Left lung (tissue), 10 donors: ENCODE data around the gene MTRFR. TPM values are rescaled to one million over a fixed set of nuclear protein-coding genes. Genes with fewer than 3 reads are reported as not detected.

Experiments used
- ATAC-seq: fragments of 200-7000 bp; cut with Tn5 transposase; one replicate; pipeline ENCODE4 v1.9.1; 2020; ENCODE audit warnings: moderate library complexity
- DNase-seq, 4 donors: peaks; one replicate each; pipeline ENCODE4 v3.0.0-alpha.2; 2013 to 2020
- H3K27ac ChIP-seq, 2 donors: fragments of 200-600 bp; sonication (generic) in 1 of 2; one replicate each; pipeline versions ENCODE4 v1.5.0 to v1.8.0; 2020 to 2021
- H3K27me3 ChIP-seq, 2 donors: fragments of 200-600 bp; sonication (generic) in 1 of 2; one replicate each; pipeline versions ENCODE4 v1.5.0 to v1.8.0; 2020 to 2021
- H3K36me3 ChIP-seq, 2 donors: fragments of 200-600 bp; sonication (generic) in 1 of 2; one replicate each; pipeline versions ENCODE4 v1.5.0 to v1.8.0; 2020 to 2021
- H3K4me1 ChIP-seq, 2 donors: fragments of 200-600 bp; one replicate each; pipeline ENCODE4 v1.8.0; 2021
- H3K4me3 ChIP-seq, 2 donors: fragments of 200-600 bp; sonication (generic) in 1 of 2; one replicate each; pipeline versions ENCODE4 v1.5.0 to v1.8.0; 2020 to 2021; ENCODE audit warnings: mild to moderate bottlenecking in 1 of 2
- H3K9me3 ChIP-seq, 2 donors: fragments of 200-600 bp; sonication (generic) in 1 of 2; one replicate each; pipeline versions ENCODE4 v1.5.0 to v1.8.0; 2020 to 2021
- CTCF ChIP-seq, 2 donors: fragments of 200-600 bp; sonication (generic) in 1 of 2; IDR thresholded peaks; one replicate each; pipeline versions ENCODE4 v1.5.0 to v1.8.0; 2021; ENCODE audit warnings: antibody characterized with exemption in 2 of 2
- intact Hi-C, 2 donors: fragments of 100-400 bp; cut with DNase I; formaldehyde crosslinking; loops; one replicate each; pipeline versions ENCODE4 v1.11.2 to v1.14.2; 2022
- polyA plus RNA-seq, 6 donors: library from polyadenylated mRNA; unstranded; fragments of 120-200 nt; gene quantifications; one replicate each; pipeline ENCODE4 v1.2.1, GENCODE V29; 2013; ENCODE audit not compliant: insufficient read length in 6 of 6
- total RNA-seq, 2 donors: library from RNA; stranded (reverse); fragmentation: NEBNext Ultra II Directional; extraction: Animal tissue kit (Norgen Biotek cat#: 25700); gene quantifications; one replicate each; pipeline ENCODE4 v1.2.1, GENCODE V29; 2021
- donor health status: DM: no; HTN: yes; CAD: no.
- donor health status: DM: no; HTN: no; CAD: no.

The MTRFR gene
- total and polyA plus RNA-seq, 8 donors: 13.2 to 28.5 (median 25.9) TPM

DNA sequence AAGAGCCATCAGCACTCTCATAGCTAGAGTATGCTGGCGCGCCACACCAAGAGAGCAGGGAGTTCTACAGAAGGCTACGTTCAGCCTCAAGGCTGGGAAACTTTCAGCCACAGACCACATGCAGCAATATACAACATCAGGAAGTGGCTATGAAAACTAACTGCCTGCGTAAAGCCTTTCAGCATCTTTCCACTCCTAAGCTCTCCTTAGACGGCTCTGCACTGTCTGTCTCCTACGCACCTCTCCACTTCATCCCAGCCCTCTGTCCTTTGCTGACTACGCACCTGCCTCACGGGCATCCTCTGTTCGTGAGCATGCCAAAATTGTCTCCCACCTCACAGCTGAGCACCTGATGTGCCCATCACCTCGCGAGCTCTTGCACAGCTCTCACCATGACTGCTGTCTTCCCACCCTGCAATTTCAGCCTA, 10.0 kb upstream of the MTRFR start:
- H3K4me3 ChIP-seq: no peak overlapping the region
- no peak overlapping the region for H3K27ac ChIP-seq
- peaks cover 0 to 29% of the 10 kb centered on the region in 2 donors for H3K36me3 ChIP-seq
- no peak for TF ChIP-seq CTCF (IDR thresholded peaks at IDR 0.05)
- H3K27me3 ChIP-seq: no peaks in the 10 kb centered on the region
- DNase-seq: no peak
- intact Hi-C loops: no loop called here
- H3K9me3 ChIP-seq: no peaks in the 10 kb centered on the region
- peaks cover 0 to under 1% of the 10 kb centered on the region in 2 donors for H3K4me1 ChIP-seq
- no peak for ATAC-seq

DNA sequence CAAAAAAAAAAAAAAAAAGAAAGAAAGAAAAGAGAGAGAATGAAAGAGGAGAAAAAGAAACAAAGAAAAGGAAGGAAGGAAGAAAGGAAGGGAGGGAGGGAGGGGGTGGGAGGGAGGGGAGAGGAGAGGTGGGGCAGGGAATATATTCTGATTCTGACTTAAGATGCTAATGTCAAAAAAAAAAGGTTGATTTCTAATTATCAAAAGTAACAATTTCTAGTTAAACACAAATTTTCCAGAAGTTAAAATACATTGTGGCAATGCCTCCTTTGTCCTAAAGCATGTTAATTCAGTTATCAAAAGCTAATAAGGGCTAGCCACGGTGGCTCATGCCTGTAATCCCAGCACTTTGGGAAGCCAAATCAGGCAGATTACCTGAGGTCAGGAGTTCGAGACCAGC, 7.8 kb upstream of the MTRFR start:
- Histone ChIP-seq H3K36me3 (peaks cover 0 to 20% of the 10 kb centered on the region in 2 donors), H3K4me3 (no peak overlapping the region), H3K27ac (no peak overlapping the region), H3K9me3 (no peaks in the 10 kb centered on the region), H3K27me3 (no peaks in the 10 kb centered on the region), H3K4me1 (peaks cover 0 to 22% of the 10 kb centered on the region in 2 donors)
- intact Hi-C loops: no loop called here
- ATAC-seq (no peak), DNase-seq (no peak)
- TF ChIP-seq CTCF (IDR thresholded peaks at IDR 0.05): no peak

DNA sequence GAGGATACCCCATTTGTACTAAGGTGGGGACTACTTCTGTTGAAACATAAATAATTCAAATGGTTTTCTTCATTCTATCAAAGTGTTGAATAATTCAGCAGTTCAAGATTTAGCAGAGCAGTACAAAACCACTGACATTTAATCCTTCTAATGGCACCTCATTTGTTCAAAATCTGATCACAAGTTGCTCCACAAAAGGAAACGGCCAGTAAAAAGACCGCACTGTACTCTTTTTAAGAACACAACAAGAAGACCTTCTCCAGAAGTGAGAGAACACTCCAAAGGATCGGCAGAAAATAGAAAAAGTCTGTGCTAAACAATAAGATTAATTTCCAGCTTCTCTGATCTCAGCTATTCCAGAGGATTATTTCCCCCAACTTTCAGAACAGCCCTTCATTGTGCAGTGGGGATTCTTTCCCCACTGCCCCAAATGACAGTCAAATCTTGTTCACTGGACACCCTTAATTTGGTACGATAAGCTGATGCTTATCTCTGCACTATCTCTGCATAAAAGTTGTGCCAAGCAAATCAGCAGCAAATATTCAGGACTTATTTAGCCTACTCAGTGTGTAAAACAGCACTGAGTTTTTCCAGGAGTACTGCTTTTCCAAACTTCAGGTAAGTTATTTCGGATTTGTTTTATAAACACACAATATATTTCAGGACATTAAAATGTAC, 5.5 kb upstream of the MTRFR start:
- no peak for ATAC-seq
- no peaks in the 10 kb centered on the region for H3K9me3 ChIP-seq
- H3K27me3 ChIP-seq: no peaks in the 10 kb centered on the region
- no peak for DNase-seq
- no peak overlapping the region for H3K4me3 ChIP-seq
- H3K4me1 ChIP-seq: peaks cover 8 to 38% of the 10 kb centered on the region in 2 donors
- H3K36me3 ChIP-seq: peaks cover 0 to under 1% of the 10 kb centered on the region in 2 donors
- H3K27ac ChIP-seq: no peak overlapping the region
- intact Hi-C loops: no loop called here
- TF ChIP-seq CTCF (IDR thresholded peaks at IDR 0.05): no peak

GRCh38 chr12:123229051-123229450, 4.2 kb upstream of the MTRFR start:
- no peaks in the 10 kb centered on the region for H3K27me3 ChIP-seq
- H3K4me1 ChIP-seq: peaks cover 11 to 42% of the 10 kb centered on the region in 2 donors
- peak overlapping the region in 1 of 2 donors; percentile 59 for H3K27ac ChIP-seq
- H3K36me3 ChIP-seq: no peaks in the 10 kb centered on the region
- DNase-seq (no peak), ATAC-seq (no peak)
- no peak overlapping the region for H3K4me3 ChIP-seq
- intact Hi-C loops: no loop called here
- TF ChIP-seq CTCF (IDR thresholded peaks at IDR 0.05): no peak
- no peaks in the 10 kb centered on the region for H3K9me3 ChIP-seq

DNA sequence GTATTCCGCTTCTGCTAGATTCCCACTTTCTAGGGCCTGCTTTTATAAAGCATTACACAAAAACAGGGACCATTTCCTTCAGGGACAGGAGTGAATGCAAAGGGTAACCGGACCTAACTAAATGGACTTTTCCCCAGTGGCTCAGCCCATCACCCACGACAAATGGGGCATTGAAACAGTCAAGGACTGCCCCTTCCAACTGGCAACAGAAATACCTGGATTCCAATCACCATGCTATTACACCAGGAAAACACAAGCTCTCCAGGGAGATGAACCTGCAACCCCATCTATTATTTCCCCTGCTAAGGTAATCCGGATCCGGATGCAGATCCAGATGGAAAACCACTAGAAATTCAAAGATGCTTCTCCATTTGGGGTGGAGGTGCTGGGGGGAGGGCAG, 1.3 kb upstream of the MTRFR start:
- peak overlapping the region; percentile 73 to 95 for H3K4me3 ChIP-seq
- no peak for ATAC-seq
- intact Hi-C loops: loop anchor here in 1 of 2 donors (10.0 kb wide), 1 partner anchor 187 kb away; no protein-coding TSS in a partner anchor

More for the DNA sequence above, 1.3 kb upstream of the MTRFR start:
- Histone ChIP-seq H3K9me3 (no peaks in the 10 kb centered on the region), H3K4me1 (peaks cover 28 to 69% of the 10 kb centered on the region in 2 donors), H3K36me3 (no peaks in the 10 kb centered on the region), H3K27ac (peak overlapping the region; percentile 85 to 88), H3K27me3 (no peaks in the 10 kb centered on the region)
- no peak for DNase-seq
- TF ChIP-seq CTCF (IDR thresholded peaks at IDR 0.05): no peak
